Articular chondrocyte of knee joint (primary cell): ENCODE results near the gene SPRR5. TPM values are rescaled to one million over a fixed set of nuclear protein-coding genes. Genes with fewer than 3 reads are reported as not detected.

Experiments used
- small RNA-seq: library from RNA; depleted of rRNA; stranded (forward); fragments of <200 nt; gene quantifications from one replicate; pipeline ENCODE3, GENCODE V24; 2012
- total RNA-seq: library from RNA; depleted of rRNA; stranded (reverse); fragments of >200 nt; gene quantifications from 2 replicates; pipeline ENCODE4 v1.2.3, GENCODE V29; 2012

Gene SPRR5
- not detected in 2 replicates for total RNA-seq

GRCh38 chr1:152946651-152947256 lies at the start of gene SPRR5:
SPRR5 (plus strand) TSS chr1:152947206; CDS start chr1:152948555, 1,349 bp downstream.

GRCh38 chr1:152907686-152908601 lies 39.1 kb upstream of the SPRR5 start, which contains the start of gene IVL:
IVL (plus strand) TSS chr1:152908546; CDS start chr1:152909798, 1,252 bp downstream.

GRCh38 chr1:152970495-152970894 lies 23.5 kb downstream of the SPRR5 start, which contains the start of gene SPRR4:
SPRR4 (plus strand) TSS chr1:152970648; CDS start chr1:152971891, 1,243 bp downstream.

DNA sequence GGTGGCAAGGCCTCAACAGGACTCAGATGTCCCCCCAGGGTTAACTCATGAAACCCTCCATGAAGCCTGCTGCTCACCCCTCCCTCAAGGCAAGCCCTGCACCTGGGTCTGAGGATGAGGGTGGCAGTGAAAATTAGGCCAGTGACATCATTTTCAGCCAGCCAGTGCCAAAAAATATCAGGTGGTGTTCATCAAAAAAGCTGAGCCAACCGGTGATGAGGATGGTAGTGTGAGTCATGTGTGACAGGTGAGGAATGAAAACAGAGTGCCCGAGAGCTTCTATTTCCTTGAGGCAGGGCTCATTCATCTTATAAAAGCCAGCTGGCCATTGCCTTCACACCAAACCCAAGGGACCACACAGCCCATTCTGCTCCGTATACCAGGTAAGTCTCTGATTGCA lies 36.7 kb downstream of the SPRR5 start, which contains the start of gene SPRR1A:
TSS of gene SPRR1A (plus strand) at position 339 of the 400 bp plus-strand sequence. CDS start 1,150 bp downstream, outside the sequence.

Small RNA genes within 50 kb of the gene (small RNA-seq; reads per million reads assigned to genes)
- not detected for gene SPRR1A

Other genes with a start within 250 kb of the SPRR5 start
- gene LCE2A, start 248.9 kb upstream of the SPRR5 start, total RNA-seq = not detected in 2 replicates
- not detected in 2 replicates for gene LCE4A, start 239.0 kb upstream of the SPRR5 start, total RNA-seq
- not detected in 2 replicates for gene KPRP, start 189.2 kb upstream of the SPRR5 start, total RNA-seq
- not detected in 2 replicates for gene LCE1F, start 172.1 kb upstream of the SPRR5 start, total RNA-seq
- gene LCE1E, start 160.9 kb upstream of the SPRR5 start, total RNA-seq = not detected in 2 replicates
- not detected in 2 replicates for gene LCE1D, start 150.5 kb upstream of the SPRR5 start, total RNA-seq
- gene LCE1C, start 140.6 kb upstream of the SPRR5 start, total RNA-seq = not detected in 2 replicates
- gene LCE1B, start 135.2 kb upstream of the SPRR5 start, total RNA-seq = not detected in 2 replicates
- gene LCE1A, start 119.7 kb upstream of the SPRR5 start, total RNA-seq = not detected in 2 replicates
- gene LCE6A, start 104.3 kb upstream of the SPRR5 start, total RNA-seq = not detected in 2 replicates
- not detected in 2 replicates for gene LCE7A, start 87.2 kb upstream of the SPRR5 start, total RNA-seq
- not detected in 2 replicates for gene SMCP, start 68.9 kb upstream of the SPRR5 start, total RNA-seq
- gene IVL, start 38.7 kb upstream of the SPRR5 start, total RNA-seq = 0.11 TPM in 1 of 2 replicates, not detected in the other
- not detected in 2 replicates for gene SPRR4, start 23.4 kb downstream of the SPRR5 start, total RNA-seq
- gene SPRR1A, start 36.9 kb downstream of the SPRR5 start, total RNA-seq = not detected in 2 replicates
- gene SPRR3, start 54.5 kb downstream of the SPRR5 start, total RNA-seq = not detected in 2 replicates
- gene SPRR1B, start 84.0 kb downstream of the SPRR5 start, total RNA-seq = not detected in 2 replicates
- not detected in 2 replicates for gene SPRR2D, start 93.9 kb downstream of the SPRR5 start, total RNA-seq
- not detected in 2 replicates for gene SPRR2A, start 110.3 kb downstream of the SPRR5 start, total RNA-seq
- not detected in 2 replicates for gene SPRR2B, start 124.4 kb downstream of the SPRR5 start, total RNA-seq
- gene SPRR2E, start 147.3 kb downstream of the SPRR5 start, total RNA-seq = not detected in 2 replicates
- gene SPRR2F, start 166.3 kb downstream of the SPRR5 start, total RNA-seq = not detected in 2 replicates
- not detected in 2 replicates for gene SPRR2G, start 203.7 kb downstream of the SPRR5 start, total RNA-seq